Kidney (tissue), 14 donors: ENCODE results near the gene SFXN5. TPM values are rescaled to one million over a fixed set of nuclear protein-coding genes. Genes with fewer than 3 reads are reported as not detected.

Source experiments
- DNase-seq, 5 donors: peaks; one replicate each; pipeline ENCODE4 v3.0.0-alpha.2; 2013 to 2020
- FAIRE-seq: peaks from 2 replicates; lab custom pipeline; 2012; peaks lifted over from hg19 to GRCh38; lab: Jason Lieb, UNC
- H3K27ac ChIP-seq, 2 donors: one replicate each; pipeline ENCODE4 v1.7.0; 2013; ENCODE audit warnings: low read depth in 2 of 2, low read length in 2 of 2, inconsistent platforms in 1 of 2
- H3K27me3 ChIP-seq: one replicate; pipeline ENCODE4 v1.7.1; 2013; ENCODE audit warnings: low read length, inconsistent platforms; ENCODE audit not compliant: control insufficient read depth, insufficient read depth
- H3K36me3 ChIP-seq, 3 donors: one replicate each; pipeline versions ENCODE4 v1.7.0 to v1.7.1; 2013; ENCODE audit warnings: low read length in 3 of 3, control low read depth in 1 of 3, inconsistent platforms in 1 of 3; ENCODE audit not compliant: insufficient read depth in 3 of 3, control insufficient read depth in 2 of 3
- H3K4me1 ChIP-seq, 3 donors: one replicate each; pipeline versions ENCODE4 v1.7.0 to v1.7.1; 2013; ENCODE audit warnings: low read length in 3 of 3, inconsistent platforms in 1 of 3, low read depth in 1 of 3; ENCODE audit not compliant: control insufficient read depth in 2 of 3, insufficient read depth in 2 of 3
- H3K4me3 ChIP-seq, 3 donors: one replicate each; pipeline versions ENCODE4 v1.7.0 to v1.8.1; 2013; ENCODE audit warnings: low read length in 3 of 3, control low read depth in 1 of 3, inconsistent platforms in 1 of 3
- H3K9ac ChIP-seq, 3 donors: one replicate each; pipeline versions ENCODE4 v1.7.0 to v1.7.1; 2013; ENCODE audit warnings: low read length in 3 of 3, control low read depth in 1 of 3, inconsistent platforms in 1 of 3
- H3K9me3 ChIP-seq, 3 donors: one replicate each; pipeline versions ENCODE4 v1.7.0 to v1.7.1; 2013; ENCODE audit warnings: low read length in 3 of 3, control low read depth in 1 of 3, inconsistent platforms in 1 of 3; ENCODE audit not compliant: control insufficient read depth in 2 of 3, insufficient read depth in 1 of 3
- CTCF ChIP-seq: IDR thresholded peaks from 3 replicates; pipeline ENCODE4 v1.5.1; 2012; ENCODE audit warnings: mild to moderate bottlenecking, moderate library complexity, borderline replicate concordance; ENCODE audit not compliant: insufficient read depth; ENCODE audit errors: extremely low read depth
- intact Hi-C: fragments of 100-400 bp; cut with DNase I; formaldehyde crosslinking; loops from one replicate; pipeline ENCODE4 v1.11.1; 2022
- polyA plus RNA-seq: library from polyadenylated mRNA; stranded (reverse); fragments of 350-450 nt; fragmentation: Illumina TruSeq; extraction: RNeasy Lipid Tissue Mini Kit (QIAGEN cat#74804); gene quantifications from one replicate; pipeline ENCODE4 v1.2.3, GENCODE V29; 2014; ENCODE audit warnings: low read depth, low replicate concordance; ENCODE audit not compliant: insufficient read depth
- total RNA-seq: library from RNA; stranded (reverse); fragmentation: NEBNext Ultra II Directional; extraction: Animal tissue kit (Norgen Biotek cat#: 25700); gene quantifications from one replicate; pipeline ENCODE4 v1.2.1, GENCODE V29; 2021
- donor health status: control.
- donor health status: control.
- donor health status: control.
- donor health status: control.
- donor health status: control.
- donor health status: DM: yes; HTN: yes; CAD: no.
- donor health status: Normal renal cell carcinoma (clear cell type).

SFXN5 gene
- total and polyA plus RNA-seq, 2 donors from 2014 or later = 21.4 to 35.9 TPM

GRCh38 chr2:72901426-72901825 is 170.1 kb downstream of the SFXN5 start:
- H3K4me3 ChIP-seq = no peak overlapping the region
- no peaks in the 10 kb centered on the region for H3K4me1 ChIP-seq
- intact Hi-C loops = no loop called here
- DNase-seq (no peak), FAIRE-seq (no peak)
- no peak for TF ChIP-seq CTCF
- peaks cover 9% of the 10 kb centered on the region for H3K27me3 ChIP-seq
- no peaks in the 10 kb centered on the region for H3K9me3 ChIP-seq
- no peak overlapping the region for H3K9ac ChIP-seq
- no peaks in the 10 kb centered on the region for H3K36me3 ChIP-seq
- no peak overlapping the region for H3K27ac ChIP-seq

GRCh38 chr2:72900191-72900825 is 171.2 kb downstream of the SFXN5 start:
- no peak overlapping the region for H3K27ac ChIP-seq
- no peak for DNase-seq
- no peaks in the 10 kb centered on the region for H3K9me3 ChIP-seq
- intact Hi-C loops = no loop called here
- no peak overlapping the region for H3K9ac ChIP-seq
- no peak overlapping the region for H3K4me3 ChIP-seq
- peaks cover 0 to 5% (median 0%) of the 10 kb centered on the region in 3 donors for H3K4me1 ChIP-seq
- no peak for FAIRE-seq
- H3K27me3 ChIP-seq = peaks cover 7% of the 10 kb centered on the region
- TF ChIP-seq CTCF = no peak
- H3K36me3 ChIP-seq = no peaks in the 10 kb centered on the region

GRCh38 chr2:72898585-72898906 is 173.0 kb downstream of the SFXN5 start:
- H3K9ac ChIP-seq = no peak overlapping the region
- no peak overlapping the region for H3K4me3 ChIP-seq
- H3K27ac ChIP-seq = no peak overlapping the region
- intact Hi-C loops = loop anchor here (5.0 kb wide), 1 partner anchor 279 kb away; no protein-coding TSS in a partner anchor
- H3K27me3 ChIP-seq = peaks cover 6% of the 10 kb centered on the region
- no peak for DNase-seq
- TF ChIP-seq CTCF = no peak
- FAIRE-seq = no peak
- peaks cover 0 to 5% (median 0%) of the 10 kb centered on the region in 3 donors for H3K4me1 ChIP-seq
- no peaks in the 10 kb centered on the region for H3K9me3 ChIP-seq
- no peaks in the 10 kb centered on the region for H3K36me3 ChIP-seq
